ENCODE measurements around the gene LUC7L. TPM values are rescaled to one million over a fixed set of nuclear protein-coding genes. Genes with fewer than 3 reads are reported as not detected.
"Not testable (repeated sequence)": the region's sequence is repeated elsewhere in the genome, so short reads cannot be mapped to it uniquely, and the experiment has no call there.

LUC7L gene, protein sequence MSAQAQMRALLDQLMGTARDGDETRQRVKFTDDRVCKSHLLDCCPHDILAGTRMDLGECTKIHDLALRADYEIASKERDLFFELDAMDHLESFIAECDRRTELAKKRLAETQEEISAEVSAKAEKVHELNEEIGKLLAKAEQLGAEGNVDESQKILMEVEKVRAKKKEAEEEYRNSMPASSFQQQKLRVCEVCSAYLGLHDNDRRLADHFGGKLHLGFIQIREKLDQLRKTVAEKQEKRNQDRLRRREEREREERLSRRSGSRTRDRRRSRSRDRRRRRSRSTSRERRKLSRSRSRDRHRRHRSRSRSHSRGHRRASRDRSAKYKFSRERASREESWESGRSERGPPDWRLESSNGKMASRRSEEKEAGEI
- polyA plus RNA-seq (2013, experiment 1 of 2; ENCODE audit: insufficient read length), result 48.8 TPM
- polyA plus RNA-seq (2013, experiment 2 of 2; ENCODE audit: insufficient read length), result 47.8 TPM

DNA sequence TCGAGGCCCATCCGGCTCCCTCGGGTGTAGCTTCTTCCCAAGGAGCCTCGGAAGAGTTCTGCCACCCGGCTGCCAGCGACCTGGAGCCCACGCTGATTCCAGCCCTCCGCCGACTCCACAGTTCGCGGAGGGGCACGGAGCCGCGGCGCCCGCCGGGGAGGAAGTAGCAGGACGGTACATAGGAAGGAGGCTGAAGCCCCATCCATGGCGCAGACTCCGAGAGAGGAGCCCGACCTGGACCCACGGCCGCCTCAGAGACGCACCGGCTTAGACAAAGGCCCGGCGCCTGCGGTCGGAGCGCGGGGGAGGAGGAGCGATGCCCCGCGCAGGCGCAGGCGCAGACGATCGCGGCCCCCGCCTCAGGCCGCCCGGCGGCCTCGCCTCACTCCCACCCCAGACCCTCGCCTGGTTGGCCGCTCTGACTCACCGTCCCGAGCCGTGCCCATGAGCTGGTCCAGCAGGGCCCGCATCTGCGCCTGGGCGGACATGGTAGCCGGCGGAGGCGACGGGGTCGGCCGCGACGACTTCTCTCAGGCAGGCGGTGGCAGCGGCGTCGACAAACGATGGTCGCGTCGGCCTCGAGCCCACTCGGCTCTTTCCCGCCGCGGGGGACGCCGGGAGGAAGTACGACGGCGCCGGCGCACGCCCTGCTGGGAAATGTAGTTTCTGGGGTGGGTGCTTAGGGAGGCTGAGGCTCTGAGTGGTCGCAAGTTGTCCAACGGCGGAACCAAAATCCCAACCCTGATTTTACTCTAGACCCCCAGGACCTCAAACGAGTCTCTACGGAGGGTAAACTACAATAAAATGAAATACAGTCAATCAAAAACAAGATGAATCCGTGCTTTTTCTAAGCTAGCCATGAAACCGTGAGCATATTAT lies at the start of gene LUC7L:
LUC7L (minus strand) TSS at position 598 of the 879 bp plus-strand sequence; CDS start at position 488, 110 bp downstream.
- peak; percentile 90 for DNase-seq

DNA sequence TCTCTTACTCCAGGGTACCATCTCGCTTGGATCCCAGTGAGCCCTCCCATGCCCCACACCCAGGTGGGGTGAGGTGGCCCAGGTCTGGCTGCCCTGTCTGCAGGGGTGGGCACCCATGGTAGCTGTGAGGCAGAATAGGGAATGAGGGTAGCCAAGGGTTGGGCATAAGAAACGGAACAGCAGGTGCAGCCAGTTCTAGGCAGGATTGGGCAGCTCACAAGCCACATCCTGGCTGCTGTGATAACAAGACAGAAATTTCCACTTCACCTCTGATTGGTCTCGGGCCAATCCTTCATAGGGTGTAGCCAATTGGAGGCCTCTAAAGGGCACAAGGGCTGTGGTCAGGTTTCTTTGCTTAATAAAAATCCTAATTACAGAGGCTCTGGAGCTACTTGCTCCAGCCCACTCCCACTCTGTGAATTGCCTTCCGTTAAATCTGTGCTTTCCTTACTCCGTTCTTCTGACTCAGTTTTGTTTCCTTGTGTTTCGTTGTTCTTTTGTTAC lies 49.7 kb upstream of the LUC7L start:
- peak; percentile 4 for DNase-seq

GRCh38 chr16:276426-277077 lies 47.3 kb upstream of the LUC7L start:
- DNase-seq, result no peak

- DNase-seq, result no peak
These were observed 46.6 kb upstream of the LUC7L start, which contains the start of gene RGS11 for GRCh38 chr16:275786-276232. RGS11 (minus strand) TSS chr16:275944; CDS start chr16:275911, 33 bp downstream.

DNA sequence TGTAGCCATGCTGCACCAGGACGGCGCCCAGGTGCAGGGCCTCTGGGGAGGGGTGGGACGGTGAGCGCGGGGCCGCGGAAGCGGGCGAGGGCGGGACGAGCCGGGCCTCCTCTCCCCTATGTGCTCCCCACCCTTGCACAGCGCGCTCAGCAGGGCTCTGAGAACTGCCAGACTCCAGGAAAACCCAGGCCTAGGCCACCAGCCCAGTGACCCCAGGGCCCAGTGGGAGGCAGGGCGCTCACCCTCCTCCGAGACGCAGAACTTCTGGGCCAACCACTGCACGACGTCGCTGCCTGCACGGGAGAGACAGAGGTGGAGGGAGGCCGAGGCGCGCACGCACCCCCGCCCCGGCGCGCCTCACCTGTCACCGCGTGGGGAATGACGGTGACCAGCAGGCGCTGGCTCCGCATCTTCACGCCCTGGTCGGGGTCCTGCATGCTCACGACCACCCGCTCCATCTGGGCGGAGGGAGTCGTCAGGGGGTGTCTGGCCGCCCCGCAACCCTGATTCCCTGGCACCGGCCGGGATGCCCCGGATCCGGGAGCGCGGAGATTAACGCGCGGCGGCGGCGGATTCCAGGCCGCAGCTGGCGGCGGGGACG lies 45.9 kb upstream of the LUC7L start:
- no peak for DNase-seq

DNA sequence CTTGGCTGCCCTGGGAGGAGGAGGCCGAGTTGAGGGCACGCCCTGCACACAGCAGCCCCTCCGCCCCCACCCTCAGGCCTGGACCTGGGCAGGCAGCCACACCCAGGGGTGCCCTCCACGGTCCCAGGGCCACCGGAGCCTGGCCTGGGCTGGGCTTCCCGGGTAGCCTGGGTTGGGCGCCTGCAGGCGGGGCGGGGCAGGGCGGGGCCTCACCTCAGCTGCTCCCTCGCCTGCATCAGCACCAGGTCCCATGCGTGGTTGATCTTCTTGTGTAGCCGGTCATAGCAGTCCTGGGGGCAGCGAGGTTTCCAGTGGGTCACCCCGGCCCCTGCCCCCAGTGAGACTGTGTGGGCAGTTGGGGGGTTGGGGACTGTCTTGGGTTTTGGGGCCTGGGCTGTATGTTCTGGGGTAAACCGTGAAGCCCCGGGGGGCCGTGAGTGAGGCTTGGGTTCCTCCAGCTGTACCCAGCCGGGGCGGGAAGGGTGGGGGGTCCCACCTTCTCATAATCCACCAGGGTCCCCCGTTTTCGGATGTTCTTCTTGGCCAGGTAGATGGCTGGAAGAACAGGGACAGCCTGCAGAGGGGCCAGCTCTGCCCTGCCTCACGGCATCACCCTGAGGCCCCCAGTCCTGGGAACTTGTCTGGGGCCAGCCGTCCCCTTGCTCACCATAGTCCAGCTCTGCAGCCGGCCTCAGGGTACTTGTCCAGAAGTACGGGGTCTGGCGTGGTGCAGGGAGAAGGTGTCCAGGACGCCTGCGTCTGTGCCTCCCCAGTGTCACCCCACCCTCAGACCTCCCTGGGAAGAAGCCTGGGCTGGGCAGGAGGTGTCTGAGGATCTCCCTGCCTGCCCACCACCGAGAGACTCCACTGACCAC lies 44.5 kb upstream of the LUC7L start:
- DNase-seq, result no peak

DNA sequence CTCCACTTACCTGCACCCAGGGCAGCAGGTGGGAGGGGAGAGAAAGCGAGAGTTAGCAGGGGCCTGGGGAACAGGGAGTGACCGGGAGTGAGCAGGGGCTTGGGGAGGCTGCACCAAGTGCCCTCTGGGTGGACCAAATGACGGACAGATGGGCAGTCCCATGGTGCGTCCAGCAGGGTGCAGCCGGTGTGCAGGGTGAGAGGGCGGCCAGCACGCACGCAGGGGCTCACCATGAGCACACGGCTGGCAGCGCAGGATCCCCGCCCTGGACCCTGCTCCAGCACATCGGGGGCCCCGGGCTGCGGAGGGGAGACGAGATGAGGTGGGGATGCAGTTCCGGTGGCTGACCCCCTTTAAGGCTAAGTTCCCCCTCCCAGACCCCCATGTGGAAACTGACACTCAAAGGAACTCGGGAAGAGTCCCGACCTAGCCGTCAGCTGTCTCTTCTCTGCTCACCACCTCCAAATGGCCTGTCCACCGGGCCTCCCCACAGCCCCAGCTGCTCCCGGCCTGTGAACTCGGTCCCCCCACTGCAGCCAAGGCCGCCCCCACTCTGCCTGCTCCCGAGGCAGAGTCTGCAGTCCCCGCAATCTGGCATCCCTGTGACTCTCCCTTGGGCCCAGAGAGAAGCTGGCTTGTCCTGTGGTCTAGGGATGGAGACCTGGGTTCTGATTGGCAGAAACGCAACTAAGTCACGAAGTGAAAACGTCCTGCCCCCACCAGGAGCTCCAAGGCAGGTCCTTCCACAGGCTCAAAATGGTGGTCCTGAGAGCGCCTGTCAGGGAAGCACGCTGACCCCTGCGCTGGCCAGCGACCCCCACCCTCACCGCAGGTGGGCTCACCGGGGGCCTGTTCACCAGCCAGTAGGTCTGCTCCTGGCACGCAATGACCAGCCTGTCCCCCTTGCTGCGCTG lies 43.6 kb upstream of the LUC7L start:
- DNase-seq, result no peak

GRCh38 chr16:270381-271255 lies 41.4 kb upstream of the LUC7L start:
- DNase-seq, result no peak

DNA sequence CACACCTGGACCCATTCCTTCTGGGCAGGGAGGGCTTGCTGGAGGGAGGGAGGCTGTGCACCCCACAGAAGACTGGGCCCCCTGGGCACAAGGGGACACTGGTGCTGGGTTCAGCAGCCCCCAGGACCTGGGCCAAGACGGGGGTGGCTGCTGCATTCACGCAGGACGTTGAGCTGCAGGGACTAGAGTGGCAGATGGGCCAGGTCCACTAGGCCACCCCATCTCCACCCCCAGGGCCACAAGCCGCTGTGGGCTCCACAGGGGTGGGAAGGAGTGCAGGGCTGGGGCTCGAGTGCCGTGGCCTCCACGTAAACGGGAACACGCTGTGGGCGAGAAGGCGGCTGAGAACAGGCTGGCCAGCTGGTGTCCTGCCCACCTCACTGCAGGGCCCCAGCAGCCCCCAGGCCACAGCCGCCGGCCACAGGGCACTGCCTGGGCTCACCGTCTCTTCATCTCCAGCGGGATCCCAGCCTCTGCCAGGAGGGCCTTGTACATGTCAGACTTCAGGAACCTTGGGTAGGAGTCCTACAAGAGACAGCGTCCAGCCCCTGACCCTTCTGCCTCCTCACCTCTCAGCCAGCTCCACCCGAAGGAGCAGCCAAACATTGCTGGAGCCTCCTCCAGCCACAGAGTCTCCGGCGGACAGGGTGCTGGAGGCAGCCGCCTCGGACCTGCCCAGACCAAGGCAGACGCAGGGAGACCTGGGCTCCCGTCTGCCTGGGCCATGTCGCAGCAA lies 40.0 kb upstream of the LUC7L start:
- DNase-seq, result no peak

- DNase-seq, result no peak
These were observed 39.1 kb upstream of the LUC7L start for GRCh38 chr16:268141-269053.

DNA sequence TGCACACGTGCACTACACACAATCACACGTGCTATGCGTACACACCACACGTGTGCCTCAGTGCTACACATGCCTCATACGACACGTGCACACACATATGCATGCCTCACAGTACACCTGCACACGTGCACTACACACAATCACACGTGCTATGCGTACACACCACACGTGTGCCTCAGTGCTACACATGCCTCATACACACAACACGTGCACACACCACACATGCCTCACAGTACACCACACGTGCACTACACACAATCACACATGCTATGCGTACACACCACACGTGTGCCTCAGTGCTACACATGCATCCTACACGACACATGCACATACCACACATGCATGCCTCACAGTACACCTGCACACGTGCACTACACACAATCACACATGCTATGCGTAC lies 38.3 kb upstream of the LUC7L start:
- not testable (repeated sequence) for DNase-seq

GRCh38 chr16:266258-267164 lies 37.3 kb upstream of the LUC7L start:
- no peak for DNase-seq

DNA sequence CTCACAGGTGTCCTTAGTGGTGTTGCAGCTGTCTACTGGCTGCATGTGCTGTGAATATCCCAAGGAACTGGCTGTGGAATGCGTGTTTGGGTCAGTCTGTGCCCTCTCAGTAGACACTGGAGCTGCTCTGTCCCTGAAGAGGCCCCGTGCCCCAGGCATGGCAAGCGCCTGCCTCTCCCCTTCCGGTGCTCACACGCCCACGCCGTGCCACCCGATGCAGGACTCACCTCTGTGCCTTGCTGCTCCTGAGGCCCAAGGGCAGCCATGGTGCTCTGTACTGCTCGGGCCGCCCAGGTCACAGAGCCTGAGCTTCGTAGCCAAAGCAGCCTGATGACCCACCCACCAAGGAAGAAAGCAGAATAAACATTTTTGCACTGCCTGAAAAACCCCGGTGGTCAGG lies 36.5 kb upstream of the LUC7L start:
- no peak for DNase-seq

GRCh38 chr16:265002-265529 lies 35.8 kb upstream of the LUC7L start:
- DNase-seq, result no peak

DNA sequence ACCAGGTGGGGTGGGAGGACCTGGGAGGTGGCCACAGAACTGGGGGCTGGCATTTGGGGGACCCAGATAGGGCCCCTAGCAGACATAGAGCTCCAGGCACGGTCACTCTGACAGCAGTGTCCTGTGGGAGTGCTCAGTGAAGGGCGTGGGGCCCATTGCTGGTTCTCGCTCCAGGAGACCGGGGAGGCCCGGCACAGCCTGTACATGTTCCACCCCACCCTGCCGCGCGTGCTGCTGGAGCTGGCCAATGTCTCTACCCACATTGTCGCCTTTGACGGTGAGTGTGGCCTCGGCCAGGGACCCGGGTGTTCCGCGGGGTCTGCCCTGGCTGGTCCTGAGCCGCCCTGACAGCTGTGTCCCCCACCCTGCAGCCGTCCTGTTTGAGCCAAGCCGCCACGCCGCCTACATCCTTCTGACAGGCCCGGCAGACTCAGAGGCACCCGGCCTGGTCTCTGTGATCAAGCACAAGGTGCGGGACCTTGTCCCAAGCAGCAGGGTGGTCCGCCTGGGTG lies 35.2 kb upstream of the LUC7L start:
- DNase-seq, result no peak

Measured in fibroblast of skin of scalp (primary cell).